Hematopoietic multipotent progenitor cell treated with erythropoietin and hydrocortisone succinate and interleukin-3 and kit ligand, for 4 days (in vitro differentiated cells): ENCODE results near the gene NAA20.

Source experiments
- DNase-seq: peaks from one replicate; pipeline ENCODE4 v3.0.0-alpha.2; 2015

The NAA20 gene

GRCh38 chr20:20079102-20079784 is 62.1 kb downstream of the NAA20 start:
- DNase-seq, result no peak
